GM12874 (cell line): ENCODE results near the gene PMAIP1.

Experiments
- CTCF ChIP-seq: IDR thresholded peaks from 2 replicates; pipeline ENCODE4 v1.5.1; 2011; ENCODE audit warnings: low read depth, mild to moderate bottlenecking, control low read depth, low read length, moderate library complexity; ENCODE audit not compliant: insufficient read depth

Gene PMAIP1

GRCh38 chr18:59950215-59950944, 50.6 kb downstream of the PMAIP1 start:
- no peak for TF ChIP-seq CTCF

- no peak for TF ChIP-seq CTCF
Measured at GRCh38 chr18:59951591-59951990, 51.8 kb downstream of the PMAIP1 start.

- TF ChIP-seq CTCF: no peak
Measured at GRCh38 chr18:59952283-59953007, 52.6 kb downstream of the PMAIP1 start.
